ENCODE results near the gene MYMK.

The MYMK gene

GRCh38 chr9:133472753-133473378 lies 51.9 kb downstream of the MYMK start:
- H3K36me3 ChIP-seq (ENCODE audit: insufficient read depth, insufficient read length, low read length): peaks cover 71% of the 10 kb centered on the region
- no peak overlapping the region for H3K9ac ChIP-seq (ENCODE audit: insufficient read length, low read depth)
- H3K9me3 ChIP-seq (ENCODE audit: insufficient read depth, low read length): no peaks in the 10 kb centered on the region
- no peak overlapping the region for H3K4me3 ChIP-seq (ENCODE audit: insufficient read length, low read depth)
- H3K27me3 ChIP-seq (ENCODE audit: insufficient read depth, insufficient read length): no peaks in the 10 kb centered on the region
- no peak for DNase-seq (ENCODE audit: low read depth, low spot score)
- TF ChIP-seq YY1 (IDR thresholded peaks at IDR 0.05; ENCODE audit: insufficient read depth, insufficient read length) (no peak), ZNF274 (IDR thresholded peaks at IDR 0.05; ENCODE audit: low read depth, low read length) (no peak), SUZ12 (IDR thresholded peaks at IDR 0.05; ENCODE audit: extremely low read depth, insufficient read depth, insufficient read length) (no peak)
- H3K4me1 ChIP-seq (ENCODE audit: insufficient read depth, insufficient read length): peaks cover 10% of the 10 kb centered on the region

GRCh38 chr9:133472277-133472645 lies 52.5 kb downstream of the MYMK start:
- H3K4me3 ChIP-seq (ENCODE audit: insufficient read length, low read depth): no peak overlapping the region
- H3K4me1 ChIP-seq (ENCODE audit: insufficient read depth, insufficient read length): peaks cover 10% of the 10 kb centered on the region
- no peaks in the 10 kb centered on the region for H3K27me3 ChIP-seq (ENCODE audit: insufficient read depth, insufficient read length)
- H3K9ac ChIP-seq (ENCODE audit: insufficient read length, low read depth): no peak overlapping the region
- DNase-seq (ENCODE audit: low read depth, low spot score): no peak
- TF ChIP-seq ZNF274 (IDR thresholded peaks at IDR 0.05; ENCODE audit: low read depth, low read length) (no peak), SUZ12 (IDR thresholded peaks at IDR 0.05; ENCODE audit: extremely low read depth, insufficient read depth, insufficient read length) (no peak), YY1 (IDR thresholded peaks at IDR 0.05; ENCODE audit: insufficient read depth, insufficient read length) (no peak)
- H3K9me3 ChIP-seq (ENCODE audit: insufficient read depth, low read length): no peaks in the 10 kb centered on the region
- H3K36me3 ChIP-seq (ENCODE audit: insufficient read depth, insufficient read length, low read length): peaks cover 68% of the 10 kb centered on the region

- H3K27me3 ChIP-seq (ENCODE audit: insufficient read depth, insufficient read length): no peaks in the 10 kb centered on the region
- peaks cover 63% of the 10 kb centered on the region for H3K36me3 ChIP-seq (ENCODE audit: insufficient read depth, insufficient read length, low read length)
- no peaks in the 10 kb centered on the region for H3K9me3 ChIP-seq (ENCODE audit: insufficient read depth, low read length)
- H3K4me3 ChIP-seq (ENCODE audit: insufficient read length, low read depth): no peak overlapping the region
- no peak for DNase-seq (ENCODE audit: low read depth, low spot score)
- H3K4me1 ChIP-seq (ENCODE audit: insufficient read depth, insufficient read length): peaks cover 10% of the 10 kb centered on the region
- TF ChIP-seq YY1 (IDR thresholded peaks at IDR 0.05; ENCODE audit: insufficient read depth, insufficient read length) (no peak), ZNF274 (IDR thresholded peaks at IDR 0.05; ENCODE audit: low read depth, low read length) (no peak), SUZ12 (IDR thresholded peaks at IDR 0.05; ENCODE audit: extremely low read depth, insufficient read depth, insufficient read length) (no peak)
- H3K9ac ChIP-seq (ENCODE audit: insufficient read length, low read depth): peak overlapping the region; percentile 21
Measured at GRCh38 chr9:133471551-133472276, 53.0 kb downstream of the MYMK start.

- no peaks in the 10 kb centered on the region for H3K9me3 ChIP-seq (ENCODE audit: insufficient read depth, low read length)
- peaks cover 9% of the 10 kb centered on the region for H3K4me1 ChIP-seq (ENCODE audit: insufficient read depth, insufficient read length)
- TF ChIP-seq YY1 (IDR thresholded peaks at IDR 0.05; ENCODE audit: insufficient read depth, insufficient read length): no peak
- TF ChIP-seq ZNF274 (IDR thresholded peaks at IDR 0.05; ENCODE audit: low read depth, low read length): no peak
- TF ChIP-seq SUZ12 (IDR thresholded peaks at IDR 0.05; ENCODE audit: extremely low read depth, insufficient read depth, insufficient read length): no peak
- no peak overlapping the region for H3K9ac ChIP-seq (ENCODE audit: insufficient read length, low read depth)
- peaks cover 55% of the 10 kb centered on the region for H3K36me3 ChIP-seq (ENCODE audit: insufficient read depth, insufficient read length, low read length)
- no peak overlapping the region for H3K4me3 ChIP-seq (ENCODE audit: insufficient read length, low read depth)
- no peaks in the 10 kb centered on the region for H3K27me3 ChIP-seq (ENCODE audit: insufficient read depth, insufficient read length)
- DNase-seq (ENCODE audit: low read depth, low spot score): no peak
Measured at GRCh38 chr9:133470988-133471387, 53.8 kb downstream of the MYMK start.

GRCh38 chr9:133470427-133470924 lies 54.3 kb downstream of the MYMK start:
- no peaks in the 10 kb centered on the region for H3K27me3 ChIP-seq (ENCODE audit: insufficient read depth, insufficient read length)
- no peak for TF ChIP-seq ZNF274 (IDR thresholded peaks at IDR 0.05; ENCODE audit: low read depth, low read length)
- no peak for TF ChIP-seq YY1 (IDR thresholded peaks at IDR 0.05; ENCODE audit: insufficient read depth, insufficient read length)
- TF ChIP-seq SUZ12 (IDR thresholded peaks at IDR 0.05; ENCODE audit: extremely low read depth, insufficient read depth, insufficient read length): no peak
- no peak overlapping the region for H3K4me3 ChIP-seq (ENCODE audit: insufficient read length, low read depth)
- H3K36me3 ChIP-seq (ENCODE audit: insufficient read depth, insufficient read length, low read length): peaks cover 52% of the 10 kb centered on the region
- peak overlapping the region; percentile 63 for H3K9ac ChIP-seq (ENCODE audit: insufficient read length, low read depth)
- no peaks in the 10 kb centered on the region for H3K9me3 ChIP-seq (ENCODE audit: insufficient read depth, low read length)
- DNase-seq (ENCODE audit: low read depth, low spot score): no peak
- peaks cover 7% of the 10 kb centered on the region for H3K4me1 ChIP-seq (ENCODE audit: insufficient read depth, insufficient read length)

- no peaks in the 10 kb centered on the region for H3K27me3 ChIP-seq (ENCODE audit: insufficient read depth, insufficient read length)
- no peak for DNase-seq (ENCODE audit: low read depth, low spot score)
- peaks cover 7% of the 10 kb centered on the region for H3K4me1 ChIP-seq (ENCODE audit: insufficient read depth, insufficient read length)
- H3K4me3 ChIP-seq (ENCODE audit: insufficient read length, low read depth): no peak overlapping the region
- no peaks in the 10 kb centered on the region for H3K9me3 ChIP-seq (ENCODE audit: insufficient read depth, low read length)
- TF ChIP-seq SUZ12 (IDR thresholded peaks at IDR 0.05; ENCODE audit: extremely low read depth, insufficient read depth, insufficient read length) (no peak), ZNF274 (IDR thresholded peaks at IDR 0.05; ENCODE audit: low read depth, low read length) (no peak), YY1 (IDR thresholded peaks at IDR 0.05; ENCODE audit: insufficient read depth, insufficient read length) (no peak)
- peak overlapping the region; percentile 3 for H3K9ac ChIP-seq (ENCODE audit: insufficient read length, low read depth)
- H3K36me3 ChIP-seq (ENCODE audit: insufficient read depth, insufficient read length, low read length): peaks cover 43% of the 10 kb centered on the region
Measured at GRCh38 chr9:133468777-133469421, 55.9 kb downstream of the MYMK start.

- H3K36me3 ChIP-seq (ENCODE audit: insufficient read depth, insufficient read length, low read length): peaks cover 38% of the 10 kb centered on the region
- TF ChIP-seq ZNF274 (IDR thresholded peaks at IDR 0.05; ENCODE audit: low read depth, low read length): no peak
- peaks cover 7% of the 10 kb centered on the region for H3K4me1 ChIP-seq (ENCODE audit: insufficient read depth, insufficient read length)
- H3K4me3 ChIP-seq (ENCODE audit: insufficient read length, low read depth): no peak overlapping the region
- no peak for DNase-seq (ENCODE audit: low read depth, low spot score)
- no peaks in the 10 kb centered on the region for H3K9me3 ChIP-seq (ENCODE audit: insufficient read depth, low read length)
- no peaks in the 10 kb centered on the region for H3K27me3 ChIP-seq (ENCODE audit: insufficient read depth, insufficient read length)
- H3K9ac ChIP-seq (ENCODE audit: insufficient read length, low read depth): peak overlapping the region; percentile 3
Measured at GRCh38 chr9:133468374-133468773, 56.4 kb downstream of the MYMK start.

Data from NT2/D1 (cell line).